Measurements from ENCODE around the gene KLHL2.

Gene KLHL2

GRCh38 chr4:165293927-165294649, 86.7 kb downstream of the KLHL2 start:
- no peak for DNase-seq

DNA sequence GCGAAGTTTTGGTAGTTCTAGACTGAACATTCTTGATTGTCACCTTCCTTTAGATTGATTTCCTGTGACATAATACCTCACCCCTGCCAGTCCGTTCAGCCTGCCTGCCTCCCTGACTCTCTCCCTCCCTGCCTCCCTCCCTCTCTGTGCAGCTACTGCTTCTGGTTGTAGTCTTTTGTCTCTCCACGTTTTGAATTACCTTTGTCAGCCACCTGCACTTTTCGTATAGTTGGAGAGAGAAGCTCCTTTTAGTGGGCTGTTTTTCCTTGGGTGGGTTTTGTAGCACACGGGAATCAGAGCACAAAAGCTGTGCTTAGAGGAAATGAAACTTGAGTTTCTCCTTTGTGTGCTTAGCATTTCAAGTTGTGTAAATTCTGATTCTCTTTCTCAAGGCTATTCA, 87.5 kb downstream of the KLHL2 start:
- DNase-seq: no peak

DNA sequence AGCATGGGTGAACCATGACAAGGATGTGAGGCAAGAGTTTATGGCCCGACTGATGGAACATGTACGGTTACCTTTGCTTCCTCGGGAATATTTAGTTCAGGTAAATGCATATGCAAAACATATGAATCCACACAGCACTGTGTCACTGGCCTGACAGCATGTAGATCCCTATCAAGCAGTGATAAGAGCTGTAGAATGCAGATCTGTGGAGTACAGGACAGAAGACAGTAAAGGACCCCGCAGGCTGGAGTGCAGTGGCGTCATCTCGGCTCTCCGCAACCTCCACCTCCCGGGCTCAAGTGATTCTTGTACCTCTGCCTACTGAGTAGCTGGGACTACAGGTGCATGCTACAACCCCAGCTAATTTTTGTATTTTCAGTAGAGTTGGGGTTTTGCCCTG, 90.3 kb downstream of the KLHL2 start:
- no peak for DNase-seq

DNA sequence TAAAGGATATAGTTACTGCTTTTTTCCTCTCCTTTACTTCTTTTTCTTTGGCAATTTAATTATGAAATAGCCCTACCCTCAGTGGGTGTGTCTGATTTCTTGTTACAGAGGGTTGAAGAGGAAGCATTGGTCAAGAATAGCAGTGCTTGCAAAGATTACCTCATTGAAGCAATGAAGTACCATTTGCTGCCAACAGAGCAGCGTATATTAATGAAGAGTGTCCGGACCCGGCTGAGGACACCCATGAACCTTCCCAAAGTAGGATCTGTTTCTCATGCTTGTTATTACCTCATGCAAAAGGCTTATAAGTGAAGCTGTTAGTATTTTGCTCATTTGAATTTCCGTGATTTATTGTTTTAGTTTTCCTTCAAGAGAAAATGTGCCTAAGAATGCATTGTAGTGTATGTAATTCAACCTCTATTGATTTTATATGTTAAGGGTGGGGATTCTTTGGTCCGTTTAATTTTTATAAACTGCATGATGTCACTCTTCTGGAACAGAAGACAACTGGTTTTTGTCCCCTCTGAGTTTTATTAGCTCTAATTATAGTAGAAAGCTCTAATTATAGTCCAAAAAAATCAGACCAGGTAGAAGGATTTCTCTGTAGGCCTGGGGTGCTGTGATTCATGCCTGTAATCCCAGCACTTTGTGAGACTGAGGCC, 92.2 kb downstream of the KLHL2 start:
- no peak for DNase-seq

GRCh38 chr4:165301833-165302232, 94.5 kb downstream of the KLHL2 start:
- DNase-seq: no peak

- DNase-seq: no peak
These were observed 95.3 kb downstream of the KLHL2 start for GRCh38 chr4:165302658-165303057.

GRCh38 chr4:165308166-165308565, 100.8 kb downstream of the KLHL2 start:
- no peak for DNase-seq

DNA sequence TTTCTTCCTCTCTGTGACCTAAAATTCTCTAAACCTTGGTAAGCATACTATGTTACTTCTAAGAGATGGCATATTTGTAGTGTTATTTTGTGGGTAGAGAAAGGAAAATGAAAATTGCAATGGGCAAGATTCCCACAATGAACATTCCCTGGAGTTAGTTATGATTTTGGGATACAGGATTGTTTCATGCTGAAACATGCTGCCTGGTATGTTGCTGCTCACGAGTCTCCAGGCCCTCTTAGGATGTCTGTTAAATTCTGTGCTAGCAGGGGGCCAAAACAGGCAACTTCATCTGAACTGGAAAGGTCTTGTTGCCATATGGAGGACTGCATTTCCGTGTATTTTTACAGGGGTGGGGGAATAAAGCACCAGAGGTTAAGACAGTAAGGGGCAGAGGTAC, 101.2 kb downstream of the KLHL2 start:
- no peak for DNase-seq

GRCh38 chr4:165309456-165309855, 102.1 kb downstream of the KLHL2 start:
- DNase-seq: no peak

DNA sequence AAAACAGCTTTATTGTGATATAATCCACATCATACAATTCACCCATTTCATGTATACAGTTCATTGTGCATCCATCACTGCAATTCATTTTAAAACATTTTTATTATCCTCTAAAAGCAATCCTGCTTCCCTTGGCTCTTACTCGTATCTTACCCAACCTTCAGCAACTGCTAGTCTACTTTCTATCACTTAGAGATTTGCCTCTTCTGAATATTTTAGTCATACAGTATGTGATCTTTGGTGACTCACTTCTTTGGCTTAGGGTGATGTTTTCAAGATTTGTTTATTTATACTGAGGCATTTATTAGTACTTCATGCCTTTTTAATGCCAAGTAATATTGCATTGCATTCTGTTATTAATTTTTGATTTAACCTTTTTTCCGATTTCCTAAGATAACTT, 105.1 kb downstream of the KLHL2 start:
- DNase-seq: no peak

DNA sequence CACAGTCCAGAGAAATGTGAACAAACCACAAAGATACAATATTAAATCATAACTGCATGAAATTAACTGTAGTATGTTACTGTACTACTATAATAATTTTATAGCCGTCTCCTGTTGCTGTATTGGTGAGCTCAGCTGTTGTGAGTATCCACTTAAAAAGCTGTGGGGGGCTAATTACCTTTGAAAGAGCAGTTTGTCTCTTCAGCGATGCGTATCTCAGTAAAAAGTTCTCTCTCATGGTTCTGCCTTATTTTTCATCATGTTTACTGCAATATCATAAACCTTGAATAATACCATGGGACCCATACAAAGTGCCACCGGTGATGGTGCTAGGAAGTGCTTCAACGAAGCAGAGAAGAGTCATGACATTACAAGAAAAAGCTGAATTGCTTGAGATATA, 111.7 kb downstream of the KLHL2 start:
- DNase-seq: no peak

- DNase-seq: no peak
These were observed 112.1 kb downstream of the KLHL2 start for GRCh38 chr4:165319509-165319908.

- DNase-seq: no peak
These were observed 117.0 kb downstream of the KLHL2 start for GRCh38 chr4:165324236-165324917.

- no peak for DNase-seq
These were observed 117.5 kb downstream of the KLHL2 start for GRCh38 chr4:165324918-165325304.

DNA sequence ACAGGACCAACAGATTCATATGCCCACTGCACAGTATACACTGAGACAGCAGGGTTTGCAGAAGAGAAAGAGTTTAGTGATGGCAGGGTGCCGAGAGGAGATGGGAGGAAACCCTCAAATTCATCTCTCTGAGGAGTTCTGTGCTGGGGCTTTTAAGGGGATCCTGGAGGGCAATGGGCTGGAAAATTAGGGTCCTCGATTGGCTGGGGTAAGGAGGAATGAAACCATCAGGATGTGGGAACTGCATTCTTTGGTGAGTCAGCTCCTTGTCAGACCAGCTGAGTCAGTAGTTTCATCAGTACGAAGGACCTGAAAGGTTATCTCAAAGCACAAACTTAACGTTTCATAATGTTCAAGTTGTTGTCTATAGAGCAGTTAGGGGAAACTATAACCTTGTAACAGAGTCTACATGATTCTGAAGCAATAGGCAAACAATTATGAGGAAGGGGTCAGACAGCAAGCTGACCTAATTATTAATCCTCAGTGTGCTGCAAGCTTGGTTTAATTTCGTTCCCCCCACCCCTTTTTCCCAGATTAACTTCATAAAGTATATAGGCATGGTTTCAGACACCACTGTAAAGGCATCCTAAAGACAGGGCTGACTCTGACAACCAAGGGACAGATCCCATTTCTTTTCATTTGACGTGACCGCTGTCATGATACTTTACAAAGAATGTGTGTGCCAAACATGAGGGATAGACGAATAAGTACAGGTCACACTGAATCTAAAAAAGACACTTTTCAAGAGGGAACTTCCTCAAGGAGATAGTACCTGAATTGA, 118.6 kb downstream of the KLHL2 start:
- no peak for DNase-seq

DNA sequence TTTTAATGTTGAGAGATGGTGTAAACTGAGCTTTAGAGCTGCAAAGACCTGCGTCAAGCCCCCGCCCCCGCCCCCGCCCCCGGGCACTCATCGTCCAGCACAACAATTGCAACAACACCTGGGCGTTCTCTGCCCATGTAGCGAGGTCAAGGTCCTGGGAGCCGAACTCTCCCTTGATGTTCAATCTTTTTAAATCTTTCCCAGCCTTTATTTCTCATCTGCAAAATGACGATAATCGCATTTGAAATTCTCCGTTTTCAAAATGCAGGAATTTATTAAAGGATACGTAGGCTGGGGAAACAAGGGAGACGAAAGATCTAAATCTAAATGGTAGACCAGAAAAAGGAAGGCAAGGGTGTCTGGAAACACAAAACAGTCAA, 119.5 kb downstream of the KLHL2 start:
- no peak for DNase-seq

DNA sequence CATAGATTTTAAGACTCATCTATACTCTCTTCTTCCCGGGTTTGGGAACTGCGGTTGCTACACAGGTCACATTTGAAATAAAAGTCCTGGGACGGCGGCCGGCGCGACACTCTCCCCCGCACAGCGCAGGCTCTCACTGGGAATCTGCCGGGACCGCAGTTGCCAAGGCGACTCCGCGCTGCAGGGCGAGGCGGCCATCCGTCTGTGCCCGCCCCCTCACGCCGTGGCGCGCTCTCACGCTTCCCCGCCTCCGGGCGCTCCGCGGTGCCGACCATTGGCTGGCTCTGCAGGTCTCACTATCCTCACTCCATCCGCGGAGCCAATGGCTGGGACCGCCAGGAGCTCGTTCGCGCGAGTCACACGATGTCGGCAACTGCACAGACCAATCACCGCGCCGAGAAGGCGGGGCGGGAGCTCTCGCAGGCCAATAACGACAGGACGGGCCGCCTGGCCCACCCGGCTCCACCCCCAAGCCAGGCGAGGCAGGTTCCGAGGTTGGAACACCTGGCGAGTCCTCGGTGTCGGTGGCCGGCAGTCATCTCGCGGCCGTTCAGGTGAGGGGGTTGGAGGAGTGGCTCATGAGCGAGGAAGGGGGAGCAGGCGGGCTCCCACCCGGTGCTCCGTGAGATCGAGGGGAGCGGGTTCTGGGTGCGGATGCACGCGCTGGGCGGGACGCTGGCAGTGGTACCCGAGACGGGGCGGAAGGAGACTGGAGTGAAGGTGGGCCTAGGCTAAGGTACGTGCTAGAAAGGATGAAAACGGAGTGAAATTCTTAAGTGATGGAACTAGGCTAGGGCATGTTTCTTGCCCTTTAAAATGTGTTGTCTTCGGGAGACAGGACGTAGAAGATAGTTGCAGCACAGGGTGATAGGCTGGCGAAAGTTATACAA, 120.1 kb downstream of the KLHL2 start, which contains the start of gene MSMO1:
Gene MSMO1, plus strand, starts transcription at position 459 of the 890 bp plus-strand sequence. CDS start 5,702 bp downstream, outside the sequence.
- DNase-seq: peak; percentile 97 to 98

DNA sequence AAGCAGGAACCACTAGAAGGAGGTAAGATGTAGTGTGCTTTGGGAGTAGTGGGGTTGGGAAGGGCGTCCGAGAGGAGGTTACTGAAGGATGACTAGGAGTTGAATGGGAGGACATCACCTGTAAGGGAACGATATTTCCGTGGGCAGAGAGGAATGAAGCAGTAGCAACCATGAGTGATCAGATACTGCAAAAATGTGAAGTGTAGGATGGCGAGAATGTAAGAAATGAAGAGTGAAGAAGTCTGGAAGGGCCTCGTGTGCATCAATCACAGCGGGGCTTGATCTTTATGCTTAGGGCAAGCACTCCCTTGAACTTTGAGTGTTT, 120.7 kb downstream of the KLHL2 start:
- no peak for DNase-seq

GRCh38 chr4:165328708-165329107, 121.3 kb downstream of the KLHL2 start:
- DNase-seq: no peak

DNA sequence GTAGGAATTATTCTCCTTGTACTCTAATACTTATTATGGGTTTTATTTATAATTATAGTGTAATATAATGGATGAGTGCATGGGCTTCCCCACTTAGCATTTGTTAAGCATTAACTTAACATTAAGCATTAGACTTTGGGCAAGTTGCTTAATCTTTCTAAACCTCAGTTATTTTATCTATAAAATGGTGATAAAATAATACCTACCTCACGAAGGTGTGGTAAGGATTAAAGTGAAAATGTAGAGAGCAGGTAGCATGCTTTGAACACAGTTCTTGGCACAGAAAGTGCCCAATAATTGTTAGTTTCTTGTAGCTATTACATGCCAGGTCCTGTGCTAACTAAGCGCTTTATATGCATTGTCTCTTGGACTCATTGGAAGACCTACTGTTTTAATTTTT, 122.7 kb downstream of the KLHL2 start:
- DNase-seq: no peak

DNA sequence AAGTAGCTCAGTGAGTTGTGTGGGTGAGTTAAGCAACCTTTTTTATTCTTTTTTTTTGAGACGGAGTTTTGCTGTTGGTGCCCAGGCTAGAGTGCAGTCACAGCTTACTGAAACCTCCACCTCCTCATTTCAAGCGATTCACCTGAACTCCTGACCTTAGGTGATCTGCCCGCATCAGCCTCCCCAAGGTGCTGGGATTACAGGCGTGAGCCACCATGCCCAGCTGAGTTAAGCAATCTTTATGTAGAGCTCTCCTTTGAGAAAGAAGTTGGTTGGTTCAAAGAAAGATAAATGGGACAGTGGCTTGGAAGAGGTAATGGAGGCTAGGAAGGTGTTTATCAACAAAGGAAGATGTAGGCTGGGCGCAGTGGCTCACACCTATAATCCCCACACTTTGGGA, 123.3 kb downstream of the KLHL2 start:
- DNase-seq: no peak

DNA sequence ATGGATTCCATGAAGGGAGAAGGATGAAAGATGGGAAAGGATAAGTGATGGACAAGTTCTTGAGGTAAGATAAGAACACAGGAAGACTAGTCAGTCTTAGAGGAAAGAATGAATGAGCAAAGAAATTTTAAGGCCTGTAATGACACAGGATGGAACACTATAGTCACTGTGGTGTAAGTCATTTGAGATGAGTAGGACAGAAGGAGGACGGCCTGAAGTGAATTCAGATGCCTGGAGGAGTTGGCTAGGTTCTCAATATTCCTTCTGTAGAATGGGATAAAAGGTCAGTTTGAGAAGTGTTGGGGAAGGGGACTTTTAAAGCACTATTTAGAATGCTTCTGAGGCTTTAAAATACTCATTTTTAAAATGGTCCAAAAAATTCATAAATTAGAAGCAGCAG, 124.0 kb downstream of the KLHL2 start:
- no peak for DNase-seq
